Activated naive CD4-positive, alpha-beta T cell (primary cell): ENCODE measurements around the gene CNTN1.

Experiments used
- DNase-seq, 4 experiments: peaks; one replicate each; lab custom pipeline; 2025; lab: John Stamatoyannopoulos, UW

The CNTN1 gene

DNA sequence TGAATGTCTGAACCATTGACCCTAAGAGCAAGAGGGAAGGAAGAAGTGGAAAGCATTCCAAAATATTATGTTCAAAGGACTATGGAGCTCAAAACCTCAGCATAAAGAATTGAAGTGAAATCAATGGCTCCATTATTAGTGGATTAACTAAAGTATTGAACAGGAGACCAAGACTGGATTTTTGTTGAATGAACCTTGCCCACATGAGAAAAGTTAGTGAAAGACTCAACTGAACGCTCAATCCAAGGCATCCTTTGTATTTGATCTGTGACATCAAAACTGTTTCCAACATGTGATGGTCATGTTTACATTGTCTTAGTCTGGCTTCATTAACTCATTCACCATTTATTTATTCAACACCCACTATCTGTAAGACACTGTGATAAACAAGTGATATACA, 161.0 kb downstream of the CNTN1 start:
- no peak for DNase-seq

DNA sequence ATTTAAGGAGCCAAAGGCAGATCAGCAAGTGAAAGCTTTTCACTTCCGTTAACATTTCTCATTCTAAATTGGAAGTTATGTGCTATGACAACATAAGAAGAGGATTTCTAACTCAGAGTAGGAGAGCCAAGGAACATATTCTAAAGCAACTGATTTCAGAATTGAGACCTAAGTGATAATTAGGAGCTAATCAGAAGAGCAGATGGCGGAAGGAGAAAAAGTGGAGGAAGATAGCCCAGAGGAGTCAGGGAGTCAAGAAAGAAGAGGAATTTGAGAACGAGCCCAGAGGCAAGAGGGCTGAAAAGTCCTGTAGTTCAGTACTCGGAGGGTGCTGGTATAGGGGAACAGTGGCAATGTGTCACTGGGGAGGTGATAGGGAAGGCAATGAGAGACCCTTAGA, 162.4 kb downstream of the CNTN1 start:
- no peak for DNase-seq

DNA sequence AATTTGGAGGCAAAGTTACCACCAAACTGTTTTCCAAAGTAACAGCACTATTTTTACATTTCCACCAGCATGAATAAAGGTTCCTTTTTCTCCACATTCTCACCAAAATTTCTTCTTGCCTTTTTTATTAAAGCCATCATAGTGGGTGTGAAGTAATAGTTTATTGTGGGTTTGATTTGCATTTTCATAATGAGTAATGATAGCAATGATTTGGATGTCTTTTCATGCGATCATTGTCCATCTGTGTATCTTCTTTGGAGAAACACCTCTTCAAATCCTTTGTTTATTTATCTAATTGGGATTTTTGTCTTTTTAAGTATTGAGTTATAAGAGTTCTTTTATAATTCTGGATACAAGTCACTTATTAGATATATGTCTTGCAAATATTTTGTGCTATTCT, 172.7 kb downstream of the CNTN1 start:
- DNase-seq, result no peak

DNA sequence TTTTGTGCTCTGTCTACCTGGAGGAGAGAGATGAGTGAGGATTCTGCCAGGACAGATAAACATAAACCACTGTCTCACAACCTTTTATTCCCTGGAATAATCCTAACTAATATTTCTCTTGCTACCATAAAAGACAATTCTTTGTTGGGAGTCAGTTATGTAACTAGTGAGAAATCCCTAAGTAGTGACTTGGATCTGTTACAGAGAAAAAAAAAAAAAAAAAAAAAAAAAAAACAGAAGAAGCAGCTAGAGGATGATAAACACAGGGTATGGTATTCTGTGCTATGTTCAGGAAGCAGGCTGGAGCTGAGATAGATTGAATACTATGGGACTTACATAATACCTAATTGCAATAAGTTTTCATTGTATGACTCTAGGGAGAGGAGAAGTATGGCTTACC, 178.7 kb downstream of the CNTN1 start:
- DNase-seq, result no peak

DNA sequence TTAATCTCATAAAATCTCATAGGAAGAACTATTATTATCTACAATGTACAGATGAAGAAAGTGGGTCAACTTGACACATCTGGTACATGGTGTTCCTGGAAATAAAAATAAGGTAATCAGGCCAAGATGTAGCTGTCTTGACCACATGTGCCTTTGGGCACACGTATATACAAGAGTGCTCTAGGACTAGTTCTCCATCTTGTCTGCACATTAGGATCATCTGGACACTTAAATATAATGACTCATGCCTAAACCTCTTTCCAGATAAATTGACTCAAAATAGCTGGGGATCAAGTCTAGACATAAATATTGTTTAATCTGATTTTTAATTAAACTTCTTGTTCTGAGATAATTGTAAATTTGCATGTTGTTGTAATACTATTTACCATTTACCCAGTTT, 182.6 kb downstream of the CNTN1 start:
- DNase-seq, result no peak

DNA sequence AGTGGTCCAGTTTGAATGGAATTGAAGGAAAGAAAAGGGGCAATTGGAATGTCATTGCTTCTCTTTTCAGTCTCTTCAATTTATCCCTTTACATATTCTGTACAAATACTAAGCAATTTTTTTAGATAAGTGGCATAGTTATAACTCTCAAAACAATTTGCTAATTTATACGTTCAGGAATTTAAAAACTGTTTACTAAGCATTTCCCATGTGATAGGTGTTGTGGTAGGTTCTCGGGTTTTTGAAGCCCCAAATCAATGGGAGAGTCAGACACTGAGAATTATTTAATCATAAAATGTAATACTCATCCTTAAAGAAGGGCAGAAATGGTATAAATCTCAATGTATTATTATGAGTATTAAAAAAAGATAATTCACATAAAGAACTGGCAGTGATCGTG, 197.1 kb downstream of the CNTN1 start:
- DNase-seq, result no peak

DNA sequence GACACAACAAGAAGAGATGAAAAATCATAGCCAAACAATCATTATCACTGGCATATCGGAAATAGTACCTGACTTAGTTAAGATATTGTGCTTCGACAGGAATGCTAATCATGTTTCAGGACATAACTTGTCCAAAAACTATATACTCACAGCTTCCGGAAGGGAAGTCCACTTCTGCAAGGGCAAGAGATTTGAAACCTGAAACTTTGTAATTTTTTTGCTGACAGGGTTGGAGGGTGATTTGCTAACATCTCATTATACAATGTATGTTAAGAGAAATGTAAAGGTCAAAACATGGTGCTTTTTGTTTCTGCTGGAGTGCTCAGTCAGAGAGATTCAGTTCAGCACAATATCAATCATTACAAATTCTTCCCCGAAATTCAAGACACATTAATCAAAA, 200.3 kb downstream of the CNTN1 start:
- no peak for DNase-seq

DNA sequence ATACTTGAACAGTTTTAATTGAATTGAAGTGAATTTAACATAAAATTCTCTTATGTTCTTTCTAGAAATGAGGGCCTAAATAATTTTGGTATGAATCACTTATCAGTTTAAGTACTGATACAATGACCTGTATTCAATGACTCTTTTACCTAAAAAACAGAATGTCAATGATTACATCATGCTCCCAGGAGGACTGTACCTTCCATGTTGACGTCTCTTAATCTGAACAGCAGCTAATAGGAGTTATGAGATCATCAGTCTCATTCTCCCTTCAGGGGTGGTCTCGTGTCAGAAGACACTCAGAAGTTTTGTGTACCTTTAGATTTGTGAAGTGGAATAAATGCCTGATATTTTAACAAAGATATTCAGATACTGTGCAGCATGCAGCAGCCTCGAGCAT, 206.3 kb downstream of the CNTN1 start:
- no peak for DNase-seq

DNA sequence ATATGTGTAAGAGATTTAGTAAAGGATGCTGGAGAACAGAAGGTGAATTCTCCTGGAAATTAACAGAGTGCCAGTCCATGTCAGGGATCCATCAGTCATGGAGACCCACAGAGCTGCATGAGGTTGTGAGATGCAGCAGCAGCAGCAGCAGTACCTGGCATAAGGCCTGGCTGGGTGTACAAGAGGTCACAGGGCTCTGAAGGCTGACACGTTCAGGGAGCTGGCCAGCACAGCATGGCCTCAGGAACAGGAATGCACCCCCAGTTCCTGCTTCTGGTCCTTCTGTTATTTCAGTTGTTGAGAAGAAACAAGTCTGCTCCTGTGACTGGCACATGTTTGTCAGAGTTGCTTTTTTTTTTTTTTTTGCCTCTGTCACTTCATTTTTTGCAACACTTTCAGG, 210.8 kb downstream of the CNTN1 start:
- DNase-seq, result no peak

DNA sequence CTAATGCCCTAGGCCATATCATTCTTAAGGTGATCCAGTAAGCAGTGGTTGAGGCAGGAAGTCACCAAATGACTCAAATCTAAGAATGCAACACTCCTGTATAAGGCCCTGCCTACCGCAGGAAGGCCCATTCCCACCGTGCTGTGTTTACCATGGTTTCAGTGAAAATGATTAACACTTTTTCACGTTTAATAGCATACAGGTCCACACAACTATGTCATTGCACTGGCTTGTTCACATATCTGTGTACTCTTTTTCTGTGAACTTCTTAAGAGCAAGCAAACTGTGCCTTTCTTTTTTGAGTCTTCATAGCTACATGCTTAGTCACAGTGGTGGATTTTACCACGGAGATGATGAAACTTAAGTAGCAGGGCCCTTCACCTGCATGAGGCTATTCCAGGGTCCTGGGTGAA, 214.9 kb downstream of the CNTN1 start:
- DNase-seq, result no peak

DNA sequence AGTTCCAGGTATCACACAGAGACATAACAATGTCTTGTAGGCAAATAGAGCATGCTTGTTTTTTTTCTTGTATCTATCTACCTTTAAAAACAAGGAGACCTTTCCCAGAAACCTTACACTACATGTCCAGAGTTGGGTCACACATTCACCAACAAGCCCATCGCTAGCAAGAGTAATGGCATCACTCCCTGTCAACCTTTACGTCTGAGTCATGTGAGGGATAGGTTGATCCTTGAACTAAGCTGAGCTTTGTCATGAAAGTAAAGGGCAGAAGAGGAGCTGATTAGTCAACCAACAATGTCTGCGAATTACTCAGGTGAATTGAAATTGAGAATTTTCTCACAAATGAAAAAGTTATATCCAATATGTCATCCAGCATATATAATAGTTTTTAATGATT, 219.4 kb downstream of the CNTN1 start:
- DNase-seq, result no peak

DNA sequence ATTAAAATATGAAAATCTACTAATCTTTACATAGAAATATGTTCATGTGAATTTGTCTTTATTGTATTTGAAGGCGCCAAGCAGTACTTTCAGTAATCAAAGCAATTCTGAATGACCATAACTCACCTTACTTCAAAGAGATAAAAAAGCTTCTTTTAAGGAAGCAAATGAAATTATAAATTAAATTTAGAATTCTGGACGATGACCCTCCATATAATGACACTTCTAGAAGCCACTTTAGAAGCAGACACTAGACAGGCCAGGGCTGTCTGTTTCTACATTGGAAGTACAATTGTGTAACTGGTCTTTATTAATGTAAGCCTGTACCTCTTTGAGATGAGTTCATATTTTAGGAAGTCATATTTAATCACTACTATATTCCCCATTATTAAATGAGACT, 222.9 kb downstream of the CNTN1 start:
- DNase-seq, result no peak

DNA sequence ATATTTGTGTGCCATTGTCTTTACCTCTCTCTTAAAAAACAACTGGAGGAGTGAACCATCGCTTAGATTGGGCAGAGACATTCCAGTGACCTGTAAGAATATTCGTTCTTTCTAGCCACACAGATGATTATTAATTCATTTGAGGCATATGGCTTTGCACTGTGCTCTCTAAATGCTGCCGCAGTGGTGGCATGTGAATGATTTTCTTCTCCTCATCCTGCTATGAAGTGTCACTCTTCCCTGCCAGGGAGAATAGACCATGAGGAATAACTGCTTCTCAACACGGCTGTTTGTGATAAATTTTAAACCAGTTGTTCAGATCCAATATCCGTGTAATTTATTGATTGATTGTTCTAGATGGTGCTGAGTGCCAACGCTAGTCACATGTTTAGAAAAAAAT, 225.3 kb downstream of the CNTN1 start:
- no peak for DNase-seq

DNA sequence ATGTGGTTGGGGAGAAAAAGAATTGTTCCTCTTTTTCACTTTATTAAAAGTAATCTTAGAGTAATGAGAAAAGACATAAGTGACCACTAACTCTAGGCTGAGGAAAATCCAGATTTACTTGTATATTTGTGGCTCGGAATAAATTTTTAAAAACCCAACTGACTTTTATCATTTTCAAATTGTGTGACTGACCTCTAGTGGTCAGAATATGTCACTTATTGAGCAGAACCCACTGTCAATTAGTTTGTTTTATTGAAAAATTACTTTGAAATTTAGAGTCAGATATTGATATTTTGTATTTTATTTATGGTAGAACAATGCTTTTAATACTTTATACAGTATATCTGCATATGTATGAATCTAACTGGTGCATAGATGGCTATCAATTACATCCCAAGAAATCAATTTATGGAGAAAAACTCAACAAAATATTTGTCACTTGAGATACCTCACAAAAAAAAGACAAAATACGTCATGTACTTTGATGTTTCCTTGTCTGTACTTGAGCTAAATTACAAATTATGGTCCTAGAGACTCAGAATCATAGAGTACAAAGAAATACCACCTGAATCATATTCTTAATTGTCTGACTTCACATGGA, 229.4 kb downstream of the CNTN1 start:
- no peak for DNase-seq

DNA sequence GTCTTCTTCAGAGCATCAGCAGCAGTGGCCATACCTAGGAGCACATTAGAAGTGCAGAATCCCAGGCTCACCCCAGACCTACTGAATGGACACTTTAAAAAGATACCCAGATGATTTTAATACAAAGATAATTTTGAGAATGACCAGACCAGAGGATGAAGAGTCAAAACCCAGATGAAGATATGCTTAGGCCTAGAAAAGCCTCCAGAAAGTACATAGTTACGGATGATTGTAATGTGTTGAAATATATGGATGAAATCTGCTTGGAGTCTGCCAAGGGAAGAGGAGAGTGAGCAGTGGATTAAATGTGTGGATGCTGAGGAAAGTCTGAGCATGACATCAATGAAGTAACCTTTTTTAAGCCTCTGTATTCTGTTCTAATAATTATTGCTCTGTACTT, 245.7 kb downstream of the CNTN1 start:
- DNase-seq, result no peak

DNA sequence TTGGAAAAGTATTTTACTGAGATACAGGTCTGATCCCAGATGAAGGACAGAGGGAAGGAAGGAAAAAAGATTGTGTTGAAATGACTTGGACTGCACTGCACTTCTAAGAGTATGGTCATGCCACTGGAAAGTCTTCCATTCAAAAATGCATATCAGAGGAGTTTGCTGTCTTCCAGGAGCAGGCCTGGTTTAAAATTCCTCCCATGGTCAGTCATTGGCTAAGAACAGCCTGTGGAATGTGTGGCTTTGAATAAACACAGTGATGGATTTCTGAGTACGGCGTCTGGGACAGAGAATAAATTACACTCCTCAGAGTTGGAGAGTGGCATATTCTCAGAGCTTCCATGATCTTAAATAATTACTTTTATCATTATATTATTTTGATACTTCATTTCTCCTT, 250.1 kb downstream of the CNTN1 start:
- no peak for DNase-seq

DNA sequence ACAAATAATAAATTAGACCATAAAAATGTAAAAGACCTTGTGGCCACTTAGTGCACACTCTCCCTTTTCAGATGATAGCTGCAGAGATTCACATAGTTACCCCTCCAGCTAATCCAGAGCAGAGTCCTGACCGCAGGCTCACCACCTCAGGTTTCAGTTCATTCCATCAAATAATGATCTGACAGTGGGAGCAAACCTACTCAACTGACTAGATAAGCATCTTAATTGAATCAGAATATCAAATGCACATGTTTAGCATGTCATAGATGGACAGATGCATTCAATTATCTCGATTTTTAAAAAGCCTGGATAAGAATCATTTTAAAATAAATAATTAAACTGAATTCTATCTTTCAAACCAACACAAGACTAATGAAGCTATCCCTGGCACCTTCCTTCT, 253.5 kb downstream of the CNTN1 start:
- no peak for DNase-seq

DNA sequence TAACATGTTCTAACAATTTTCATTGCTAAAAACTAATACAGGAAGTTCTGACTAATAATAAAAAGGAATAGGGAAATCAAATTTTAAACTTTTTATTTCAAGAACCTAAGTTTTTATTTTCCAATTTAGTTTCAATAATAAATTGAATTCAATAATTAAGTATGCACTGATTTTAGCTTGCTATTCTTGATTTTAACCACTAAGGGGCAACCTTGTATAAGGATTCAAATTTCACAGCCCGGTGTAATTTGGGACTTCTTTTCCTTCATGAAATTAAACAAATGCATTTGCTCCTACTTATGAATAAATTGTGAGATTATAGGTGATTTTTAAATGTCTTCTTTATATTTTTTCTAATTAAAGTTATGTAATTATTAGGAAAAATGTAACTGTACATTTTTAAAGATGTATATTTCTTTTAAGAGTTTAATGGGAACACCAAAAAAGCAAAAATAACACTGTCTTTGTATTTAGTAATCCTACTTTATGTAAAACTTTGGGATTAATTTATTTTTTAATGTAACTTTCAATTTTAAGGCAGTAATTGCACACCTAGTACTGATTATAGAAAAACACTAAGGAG, 254.5 kb downstream of the CNTN1 start:
- DNase-seq, result no peak

DNA sequence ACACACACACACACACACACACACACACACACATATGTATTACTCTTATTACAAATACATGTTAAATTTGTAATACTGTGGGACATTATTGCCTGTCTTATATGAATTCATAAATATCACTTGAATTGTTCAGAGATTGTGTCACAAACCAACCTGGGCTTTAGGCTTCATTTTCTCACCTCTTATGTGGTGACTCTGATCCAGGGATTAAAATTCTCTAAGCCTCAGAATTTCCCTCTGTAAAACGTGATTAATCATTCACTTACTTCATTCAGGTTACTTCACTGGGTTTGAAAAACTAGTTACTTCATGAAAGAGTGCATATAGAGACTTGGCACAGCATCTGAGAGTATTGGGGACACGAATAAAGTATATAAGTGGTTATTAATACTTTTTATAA, 255.6 kb downstream of the CNTN1 start:
- DNase-seq, result no peak

DNA sequence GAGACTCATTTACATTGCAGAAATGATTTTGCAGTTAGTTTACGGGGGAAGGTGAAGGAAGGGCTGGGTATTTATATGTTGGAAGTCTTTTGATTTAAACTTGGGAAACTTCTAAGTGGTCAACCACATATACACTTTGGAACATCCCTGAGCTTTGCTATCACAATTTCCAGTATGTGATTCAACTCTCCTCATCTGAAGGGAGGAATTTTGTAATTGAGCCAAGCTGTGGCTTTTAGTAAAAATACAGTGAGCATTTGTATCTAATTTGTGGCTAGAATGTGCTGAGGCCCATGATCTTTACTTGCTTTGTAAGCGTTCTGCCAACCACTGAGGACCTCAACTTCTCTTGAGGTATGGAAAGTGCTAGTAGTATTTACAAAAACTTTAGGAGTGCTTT, 260.8 kb downstream of the CNTN1 start:
- DNase-seq, result no peak

DNA sequence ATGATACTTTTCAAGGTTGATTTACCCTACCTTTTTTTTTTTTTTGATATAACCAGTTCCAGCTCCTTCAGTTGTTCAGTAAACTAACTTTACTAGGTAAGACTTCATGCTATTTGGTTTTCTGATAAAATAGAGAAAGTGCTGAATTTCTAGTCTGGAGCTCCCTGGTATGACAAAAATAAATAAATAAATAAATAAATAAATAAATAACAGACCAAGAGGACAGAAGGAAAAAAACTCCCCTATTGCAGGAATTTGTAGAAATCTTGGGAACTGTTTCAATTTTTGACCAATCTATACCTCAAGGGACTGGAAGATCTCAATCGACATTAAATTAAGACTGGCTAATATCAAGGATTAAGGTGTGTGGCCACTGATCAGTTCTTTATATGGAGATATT, 265.2 kb downstream of the CNTN1 start:
- DNase-seq, result no peak

DNA sequence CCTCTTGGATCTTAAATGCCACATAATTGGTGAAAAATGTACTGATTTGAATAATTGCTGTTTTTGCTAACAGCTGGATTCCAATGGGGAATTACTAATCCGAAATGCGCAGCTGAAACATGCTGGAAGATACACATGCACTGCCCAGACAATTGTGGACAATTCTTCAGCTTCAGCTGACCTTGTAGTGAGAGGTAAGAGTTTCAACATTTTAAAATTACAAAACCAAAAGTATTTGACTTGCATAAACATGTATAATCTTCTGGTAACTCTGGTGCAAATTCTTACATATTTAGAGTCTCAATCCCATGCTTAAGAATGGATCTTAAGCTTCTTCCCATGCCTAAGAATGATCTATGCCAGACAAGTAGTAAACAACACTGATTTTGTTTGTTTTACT, 266.8 kb downstream of the CNTN1 start:
- DNase-seq, result no peak

DNA sequence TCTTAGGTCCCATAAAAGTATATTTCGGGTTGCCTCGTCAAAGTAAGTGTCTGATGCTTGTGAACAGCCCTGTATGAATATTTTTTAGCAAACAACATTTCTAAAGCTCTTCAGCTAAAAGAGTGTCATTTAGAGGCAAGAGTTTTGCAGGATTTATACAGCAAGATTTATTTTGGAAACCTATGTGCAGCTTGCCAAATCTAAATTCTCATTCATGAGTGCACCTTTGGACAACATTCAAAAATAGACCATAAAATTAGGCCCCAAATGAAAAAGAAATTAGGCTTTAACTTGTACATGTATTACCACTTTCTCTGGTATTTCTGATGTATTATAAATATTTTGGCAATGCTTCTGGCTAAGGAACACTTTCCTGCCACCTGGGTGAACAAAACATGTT, 271.5 kb downstream of the CNTN1 start:
- no peak for DNase-seq

DNA sequence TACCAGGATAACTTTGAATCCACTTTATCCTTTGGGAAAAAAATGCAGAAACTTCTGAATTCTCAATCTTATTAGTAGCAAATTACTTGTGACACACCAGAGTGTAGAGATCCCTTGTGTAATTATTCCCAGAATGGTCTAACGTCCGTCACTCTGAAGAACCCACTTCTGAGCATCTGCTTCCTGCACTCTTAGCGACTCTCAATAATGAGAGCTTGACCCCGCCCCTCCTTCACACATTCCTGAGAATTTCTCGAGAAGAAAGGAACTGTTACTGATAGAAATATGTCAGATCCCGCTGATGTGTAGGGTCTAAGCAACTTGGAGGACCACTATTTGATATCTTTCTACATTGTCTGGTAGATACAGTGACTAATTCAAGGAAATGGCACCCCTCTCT, 277.6 kb downstream of the CNTN1 start:
- no peak for DNase-seq
